OCI-LY1 (cell line): ENCODE results near the gene OR6J1.

Source experiments
- EZH2 ChIP-seq: fragments of 200-600 bp; sonication (generic), shearing (Covaris generic); IDR thresholded peaks from 2 replicates; pipeline ENCODE4 v1.8.0; 2017; ENCODE audit warnings: borderline replicate concordance, mixed run types, mild to moderate bottlenecking, antibody characterized with exemption, low read length, moderate library complexity, mixed read lengths
- TF ChIP-seq, protein P1 (sequence below): fragments of 200-600 bp; sonication (generic), shearing (Covaris generic); IDR thresholded peaks from 2 replicates; pipeline ENCODE4 v1.5.1; 2017; ENCODE audit warnings: mild to moderate bottlenecking, antibody characterized with exemption, low read length, moderate library complexity, mixed read lengths

DNA sequence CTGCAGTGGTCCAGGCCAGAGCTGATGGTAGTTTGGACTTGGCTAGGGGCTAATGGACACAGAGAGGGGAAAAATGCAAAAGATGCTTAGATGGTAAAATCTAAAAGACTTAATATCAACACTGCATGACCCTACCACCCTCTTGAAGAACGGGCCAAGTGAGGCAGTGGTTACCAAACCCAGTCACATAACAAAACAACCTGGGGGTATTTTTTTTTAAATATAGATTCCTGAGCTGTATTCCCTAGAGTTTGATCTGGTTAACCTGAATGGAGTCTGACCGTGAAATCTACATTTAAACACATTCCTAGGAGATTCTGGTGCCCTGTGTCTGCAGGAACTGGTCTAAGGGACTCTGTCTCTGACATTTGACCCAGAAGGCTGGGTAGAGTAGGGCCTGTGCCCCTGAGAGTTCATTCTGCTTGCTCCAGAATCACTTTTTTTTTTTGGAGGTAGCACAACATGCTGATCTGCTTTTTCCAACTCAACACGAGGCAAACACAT, 30.4 kb downstream of the OR6J1 start:
- TF ChIP-seq, protein P1, sequence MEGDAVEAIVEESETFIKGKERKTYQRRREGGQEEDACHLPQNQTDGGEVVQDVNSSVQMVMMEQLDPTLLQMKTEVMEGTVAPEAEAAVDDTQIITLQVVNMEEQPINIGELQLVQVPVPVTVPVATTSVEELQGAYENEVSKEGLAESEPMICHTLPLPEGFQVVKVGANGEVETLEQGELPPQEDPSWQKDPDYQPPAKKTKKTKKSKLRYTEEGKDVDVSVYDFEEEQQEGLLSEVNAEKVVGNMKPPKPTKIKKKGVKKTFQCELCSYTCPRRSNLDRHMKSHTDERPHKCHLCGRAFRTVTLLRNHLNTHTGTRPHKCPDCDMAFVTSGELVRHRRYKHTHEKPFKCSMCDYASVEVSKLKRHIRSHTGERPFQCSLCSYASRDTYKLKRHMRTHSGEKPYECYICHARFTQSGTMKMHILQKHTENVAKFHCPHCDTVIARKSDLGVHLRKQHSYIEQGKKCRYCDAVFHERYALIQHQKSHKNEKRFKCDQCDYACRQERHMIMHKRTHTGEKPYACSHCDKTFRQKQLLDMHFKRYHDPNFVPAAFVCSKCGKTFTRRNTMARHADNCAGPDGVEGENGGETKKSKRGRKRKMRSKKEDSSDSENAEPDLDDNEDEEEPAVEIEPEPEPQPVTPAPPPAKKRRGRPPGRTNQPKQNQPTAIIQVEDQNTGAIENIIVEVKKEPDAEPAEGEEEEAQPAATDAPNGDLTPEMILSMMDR = no peak
- TF ChIP-seq EZH2 = no peak
